BE2C (cell line): ENCODE results near the gene PHYKPL.

Experiments
- DNase-seq: peaks from one replicate; pipeline ENCODE4 v3.0.0-alpha.2; 2020
- H3K27me3 ChIP-seq: fragments of 250-450 bp; sonication (Bioruptor Pico); 2 replicates; pipeline ENCODE4 v1.5.1; 2020; ENCODE audit warnings: mild to moderate bottlenecking
- H3K36me3 ChIP-seq: fragments of 250-450 bp; sonication (Bioruptor Pico); 2 replicates; pipeline ENCODE4 v1.5.1; 2020; ENCODE audit warnings: mild to moderate bottlenecking
- H3K4me1 ChIP-seq: fragments of 250-450 bp; sonication (Bioruptor Pico); 2 replicates; pipeline ENCODE4 v1.5.1; 2020
- H3K4me3 ChIP-seq: 2 replicates; pipeline ENCODE4 v1.5.1; 2011; ENCODE audit warnings: low read depth, low read length
- H3K9me3 ChIP-seq: fragments of 250-450 bp; sonication (Bioruptor Pico); 2 replicates; pipeline ENCODE4 v1.5.1; 2020
- CTCF ChIP-seq: IDR thresholded peaks from 2 replicates; pipeline ENCODE4 v1.5.1; 2012; ENCODE audit warnings: mild to moderate bottlenecking, low read depth, low read length

Gene PHYKPL

GRCh38 chr5:178186427-178186826 lies 46.2 kb downstream of the PHYKPL start:
- H3K27me3 ChIP-seq = no peaks in the 10 kb centered on the region
- DNase-seq = no peak
- no peak overlapping the region for H3K4me3 ChIP-seq
- no peaks in the 10 kb centered on the region for H3K9me3 ChIP-seq
- TF ChIP-seq CTCF = no peak
- no peaks in the 10 kb centered on the region for H3K36me3 ChIP-seq
- no peaks in the 10 kb centered on the region; the same call in 1 of the 2 replicates for H3K4me1 ChIP-seq

DNA sequence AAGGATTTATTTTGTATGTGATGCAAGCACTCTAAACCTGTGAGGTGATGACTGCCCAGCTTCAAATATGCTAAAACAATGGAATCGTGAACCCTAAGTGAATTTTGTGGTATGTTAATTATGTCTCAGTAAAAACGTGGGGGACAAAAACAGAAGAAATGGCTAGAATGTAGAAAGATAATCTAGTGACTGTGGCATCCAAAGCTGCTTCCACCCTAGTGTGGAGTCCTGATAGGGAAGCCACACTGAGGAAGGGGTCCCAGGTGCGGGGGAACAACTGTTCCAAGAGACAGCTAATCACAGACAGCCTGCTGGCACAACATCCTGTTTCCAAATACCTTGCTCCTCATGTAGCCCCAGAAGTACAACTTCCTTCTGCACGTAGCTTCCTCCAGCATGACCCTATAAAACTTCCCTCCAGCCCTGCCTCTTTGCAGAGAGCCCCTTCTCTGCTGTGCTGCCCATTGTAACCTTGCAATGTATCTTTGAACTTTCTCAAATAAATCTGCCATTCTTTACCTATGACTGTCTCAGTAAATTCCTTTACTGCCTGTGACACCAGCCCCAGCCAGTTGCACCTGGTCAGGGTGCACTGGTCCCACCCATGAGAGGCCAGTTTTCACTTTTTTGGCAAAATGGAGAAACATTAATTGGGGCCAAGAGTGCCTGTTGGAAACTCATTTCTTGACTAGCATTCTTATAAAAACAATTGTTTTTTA lies 50.3 kb downstream of the PHYKPL start:
- no peak for DNase-seq
- Histone ChIP-seq H3K27me3 (no peaks in the 10 kb centered on the region), H3K4me3 (no peak overlapping the region), H3K9me3 (no peaks in the 10 kb centered on the region), H3K4me1 (no peaks in the 10 kb centered on the region; the same call in 1 of the 2 replicates), H3K36me3 (no peaks in the 10 kb centered on the region)
- TF ChIP-seq CTCF = no peak

- DNase-seq = no peak
- no peak overlapping the region for H3K4me3 ChIP-seq
Measured at GRCh38 chr5:178180141-178180863, 52.3 kb downstream of the PHYKPL start.

GRCh38 chr5:178177569-178177968 lies 55.0 kb downstream of the PHYKPL start:
- TF ChIP-seq CTCF = no peak
- Histone ChIP-seq H3K4me3 (no peak overlapping the region), H3K36me3 (no peaks in the 10 kb centered on the region), H3K27me3 (no peaks in the 10 kb centered on the region), H3K9me3 (no peaks in the 10 kb centered on the region), H3K4me1 (no peaks in the 10 kb centered on the region)
- no peak for DNase-seq

More at GRCh38 chr5:178180141-178180863, 52.3 kb downstream of the PHYKPL start:
- Histone ChIP-seq H3K27me3 (no peaks in the 10 kb centered on the region), H3K36me3 (no peaks in the 10 kb centered on the region), H3K4me1 (no peaks in the 10 kb centered on the region), H3K9me3 (no peaks in the 10 kb centered on the region)
- no peak for TF ChIP-seq CTCF

DNA sequence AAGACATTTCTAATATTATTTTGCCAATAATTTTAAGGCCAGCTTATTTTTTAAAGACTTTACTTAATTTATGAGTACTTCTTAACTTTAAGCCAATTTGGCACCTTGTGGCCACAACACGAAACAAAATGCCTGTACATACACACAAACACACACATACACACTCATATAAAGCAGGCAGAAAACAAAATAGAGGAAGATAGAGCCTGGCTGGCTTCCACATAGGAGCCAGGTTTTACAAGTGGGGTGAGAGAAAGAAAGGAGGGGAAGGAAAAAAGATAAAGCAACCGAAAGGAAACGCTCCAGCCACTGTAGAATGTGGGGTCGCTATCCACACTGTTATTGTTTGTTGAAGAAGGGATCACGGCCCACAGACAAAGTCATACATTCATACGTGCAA lies 55.8 kb downstream of the PHYKPL start:
- Histone ChIP-seq H3K4me3 (no peak overlapping the region), H3K27me3 (no peaks in the 10 kb centered on the region), H3K4me1 (no peaks in the 10 kb centered on the region), H3K36me3 (no peaks in the 10 kb centered on the region), H3K9me3 (no peaks in the 10 kb centered on the region)
- no peak for TF ChIP-seq CTCF
- DNase-seq = no peak

DNA sequence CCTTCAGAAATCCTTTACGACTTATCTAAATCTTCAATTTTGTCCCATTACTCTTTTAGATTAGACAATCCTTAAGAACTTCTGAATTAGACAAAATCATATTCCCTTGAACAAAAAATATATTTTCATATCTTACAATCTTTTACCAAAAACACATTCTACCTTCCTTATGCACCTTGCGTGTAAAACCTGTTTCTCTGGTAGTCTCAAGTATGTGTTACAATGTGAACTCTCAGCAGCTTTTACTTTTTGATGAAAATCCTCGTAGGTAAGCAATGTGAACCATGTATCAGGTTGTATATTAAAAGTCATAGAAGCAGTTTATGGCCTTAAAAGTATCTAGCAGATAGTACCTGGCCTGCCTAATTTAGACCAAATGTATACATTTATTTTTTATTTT lies 58.1 kb downstream of the PHYKPL start:
- Histone ChIP-seq H3K4me3 (no peak overlapping the region), H3K36me3 (no peaks in the 10 kb centered on the region), H3K27me3 (no peaks in the 10 kb centered on the region), H3K9me3 (no peaks in the 10 kb centered on the region), H3K4me1 (no peaks in the 10 kb centered on the region)
- DNase-seq = no peak
- TF ChIP-seq CTCF = no peak
